NCI-H1436 (cell line): ENCODE data around the gene SUMF1.

Experiments used
- DNase-seq: peaks from one replicate; lab custom pipeline; 2025; lab: John Stamatoyannopoulos, UW

The SUMF1 gene

DNA sequence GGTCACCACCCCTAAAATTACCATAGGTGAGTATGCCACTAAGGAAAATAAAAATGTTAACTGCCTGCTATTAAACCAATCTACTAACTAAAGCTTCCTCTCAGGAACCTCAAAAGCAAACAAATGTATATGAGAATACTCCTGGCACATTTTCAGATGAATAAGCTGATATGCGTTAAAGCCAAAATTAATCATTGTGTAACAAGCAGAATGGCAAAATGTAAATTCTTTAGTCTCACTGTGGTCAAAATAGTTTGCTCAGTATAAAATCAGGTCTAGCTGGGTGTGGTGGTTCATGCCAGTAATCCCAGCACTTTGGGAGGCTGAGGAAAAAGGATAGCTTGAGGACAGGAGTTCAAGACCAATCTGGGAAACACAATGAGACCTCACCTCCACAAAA is 53.6 kb downstream of the SUMF1 start:
- DNase-seq: no peak

DNA sequence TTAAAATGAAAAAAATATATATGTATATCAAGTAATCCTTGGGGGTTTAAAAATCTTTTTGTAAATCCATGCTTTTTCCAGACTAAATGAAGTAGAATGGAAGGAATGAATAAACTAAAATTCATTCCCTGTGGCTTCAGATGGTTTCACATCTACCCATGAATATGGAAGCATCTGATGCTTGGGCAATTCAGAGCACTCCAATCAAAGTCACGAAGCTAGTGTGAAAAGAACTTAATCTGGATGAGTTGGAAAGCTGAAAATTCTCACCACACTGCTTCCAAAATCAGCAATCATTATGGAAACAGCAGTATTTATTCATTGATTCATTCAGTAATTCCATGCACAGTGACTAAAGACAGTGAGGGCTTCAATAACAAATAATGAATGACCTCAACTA is 55.2 kb downstream of the SUMF1 start:
- no peak for DNase-seq

DNA sequence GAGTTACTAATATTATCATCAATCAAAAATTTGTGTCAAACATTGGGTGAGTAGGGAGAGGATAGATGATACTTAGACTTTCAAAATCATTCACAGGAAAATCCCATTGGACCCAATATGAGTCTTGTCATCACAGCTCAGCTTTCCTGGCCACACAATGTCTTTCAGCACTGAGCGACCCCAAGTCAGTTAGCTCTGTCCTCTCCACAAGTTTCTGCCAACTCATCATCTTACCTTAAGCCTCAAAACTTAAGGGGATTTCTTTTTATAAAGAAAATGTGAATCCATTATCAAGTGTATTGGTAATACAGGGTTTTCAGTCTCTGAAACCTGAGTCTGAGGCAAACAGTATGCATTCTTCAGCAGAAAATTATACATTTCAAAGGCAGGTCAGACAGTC is 55.8 kb downstream of the SUMF1 start:
- no peak for DNase-seq

DNA sequence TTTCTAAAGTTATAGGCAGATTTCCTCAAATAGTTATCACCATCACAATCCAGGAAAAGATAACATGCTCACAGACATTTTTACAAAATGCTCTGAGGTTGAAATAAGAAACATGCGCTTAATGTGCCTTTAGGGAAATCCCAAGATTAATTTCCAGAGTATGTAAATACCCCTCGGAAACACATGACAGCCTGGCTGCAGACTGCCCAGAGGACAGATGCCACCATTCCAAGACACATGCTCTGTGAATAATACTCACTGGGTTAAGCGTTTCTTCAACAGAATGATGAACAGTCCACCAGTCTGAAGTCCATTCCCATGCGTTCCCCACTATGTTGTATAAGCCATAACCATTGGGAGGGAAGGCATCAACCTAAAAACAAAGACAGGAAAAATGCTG is 56.5 kb downstream of the SUMF1 start:
- DNase-seq: no peak

DNA sequence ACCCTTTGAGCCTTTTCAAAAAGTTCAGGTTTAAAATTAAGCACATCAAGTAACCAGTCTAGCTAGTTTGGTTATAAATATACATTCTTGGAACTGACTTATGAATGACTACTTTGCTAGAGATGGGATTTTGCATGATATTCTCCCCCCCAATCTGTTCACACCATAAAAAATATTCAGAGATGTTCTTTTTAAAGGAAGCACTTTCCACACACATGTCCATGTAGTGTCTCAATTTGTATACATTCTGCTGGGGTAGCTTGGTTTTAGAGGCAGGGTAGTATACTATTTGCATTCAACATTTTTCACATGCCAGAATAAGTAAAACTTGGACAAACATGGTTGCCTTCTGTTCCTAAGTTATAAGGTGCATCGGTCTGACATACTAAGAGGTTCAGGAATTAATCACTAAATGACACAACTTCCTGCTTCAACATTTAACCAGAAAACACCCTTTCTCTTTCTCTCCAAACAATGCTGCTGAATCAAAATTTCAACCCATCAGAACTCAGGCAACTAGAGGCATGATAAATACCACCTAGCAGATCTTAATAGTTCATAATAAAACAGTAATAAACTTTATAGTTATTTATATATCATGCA is 57.0 kb downstream of the SUMF1 start:
- no peak for DNase-seq

DNA sequence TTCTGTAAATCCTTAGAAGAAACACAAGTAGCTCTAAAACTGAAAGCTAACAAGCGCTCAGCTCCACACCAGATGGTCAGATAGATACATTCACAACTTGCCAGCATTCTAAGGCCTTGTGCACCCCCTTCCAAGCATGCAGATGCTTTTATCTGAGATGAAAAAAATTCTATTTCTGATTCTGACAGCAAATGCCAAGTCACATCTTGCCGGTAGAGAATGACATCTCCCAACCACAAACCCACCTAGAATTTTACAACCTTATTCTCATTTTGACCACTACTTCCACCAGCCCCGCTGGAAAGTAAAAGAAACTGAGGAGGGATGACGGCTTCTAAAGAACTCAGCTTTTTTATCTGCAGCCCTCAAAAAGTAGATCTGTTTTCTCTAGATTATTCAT is 57.7 kb downstream of the SUMF1 start:
- DNase-seq: no peak

DNA sequence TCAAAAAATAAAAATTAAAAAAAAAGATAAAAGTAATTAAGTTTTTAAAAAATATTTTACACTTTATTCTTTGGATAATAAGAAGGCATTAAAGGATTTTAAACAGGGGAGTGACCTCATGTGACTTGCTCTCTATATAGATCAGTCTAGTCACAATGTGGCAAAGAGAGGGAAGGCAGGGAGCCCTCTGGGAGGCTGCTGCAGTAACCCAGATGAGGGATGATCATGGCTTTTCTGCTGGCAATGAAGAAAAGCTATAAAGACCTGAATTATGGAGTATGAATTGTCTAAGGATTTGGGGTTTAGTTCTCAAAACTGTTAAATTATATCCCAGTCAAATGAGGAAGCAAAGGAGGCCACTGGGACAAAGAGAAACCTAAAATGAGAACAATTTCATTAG is 58.1 kb downstream of the SUMF1 start:
- DNase-seq: no peak

DNA sequence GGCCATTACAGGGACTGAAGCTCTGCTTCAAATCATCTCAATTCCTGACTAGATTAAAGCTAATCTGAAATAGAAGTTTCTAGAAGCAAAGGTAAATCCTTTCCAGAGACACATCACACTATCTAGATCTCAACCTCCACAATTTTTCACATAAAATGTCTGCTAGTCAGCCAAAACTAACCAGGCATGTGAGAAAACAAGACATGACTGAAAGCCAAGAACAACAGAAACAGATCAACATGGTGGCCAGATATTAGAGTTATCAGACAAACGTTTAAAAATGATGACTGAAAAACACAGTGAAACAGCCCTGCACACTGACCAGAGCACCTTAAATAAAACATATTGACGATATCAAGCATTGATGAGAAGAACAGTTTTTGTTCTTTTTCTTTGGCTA is 59.1 kb downstream of the SUMF1 start:
- DNase-seq: no peak

DNA sequence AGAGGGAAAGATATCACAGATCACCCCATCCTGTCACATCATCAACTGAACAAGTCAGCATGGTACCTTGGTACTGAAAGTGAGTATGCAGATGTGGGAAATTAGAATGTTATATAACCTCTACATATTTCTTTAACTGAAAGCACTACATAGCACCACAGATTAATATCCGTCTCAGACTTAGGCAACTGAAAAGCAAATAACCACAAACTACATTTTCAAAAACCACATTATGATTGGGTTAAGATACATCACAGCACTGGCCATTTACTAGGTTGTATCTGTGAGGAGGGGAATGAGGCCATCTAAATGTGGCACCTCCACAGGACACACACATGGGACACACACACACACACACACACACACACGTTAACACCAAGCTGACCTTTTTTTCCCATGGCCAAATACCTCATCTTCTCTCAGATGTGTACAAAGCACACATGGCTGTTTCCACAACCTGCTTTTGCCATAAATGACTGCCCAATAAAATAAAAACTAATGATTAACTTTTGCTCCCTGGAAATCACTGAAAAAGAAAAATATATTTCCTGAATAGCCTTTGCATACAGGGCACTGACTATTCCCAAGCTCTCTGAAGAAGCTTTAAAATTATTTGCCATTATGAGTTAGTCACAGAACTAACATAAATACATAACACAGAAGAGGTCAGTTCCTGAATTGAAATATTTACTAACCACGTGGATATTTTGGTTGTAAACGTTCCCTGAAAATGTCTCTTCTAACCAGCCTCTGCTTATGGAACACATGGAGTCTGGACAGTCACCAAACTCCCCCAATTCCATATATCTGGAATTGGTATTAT is 60.1 kb downstream of the SUMF1 start:
- DNase-seq: no peak

DNA sequence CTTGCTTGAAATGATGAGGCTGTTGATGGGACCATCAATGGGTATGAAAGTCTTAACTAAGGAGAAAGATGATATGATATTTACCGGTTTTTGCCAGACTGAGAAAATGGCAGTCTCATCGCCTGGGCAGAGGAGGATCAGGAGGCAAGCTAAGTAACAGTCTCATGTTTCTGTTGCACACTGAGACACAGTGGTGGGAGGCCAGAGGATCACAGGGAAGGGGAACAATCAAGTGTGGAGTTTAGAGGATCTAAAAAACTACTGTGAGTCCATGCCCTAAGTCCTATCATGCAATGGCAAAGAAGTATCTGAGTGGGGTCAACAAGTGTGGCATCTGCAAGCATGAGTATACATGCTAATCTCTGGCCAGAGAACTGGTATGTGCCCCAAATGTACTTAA is 62.2 kb downstream of the SUMF1 start:
- no peak for DNase-seq

DNA sequence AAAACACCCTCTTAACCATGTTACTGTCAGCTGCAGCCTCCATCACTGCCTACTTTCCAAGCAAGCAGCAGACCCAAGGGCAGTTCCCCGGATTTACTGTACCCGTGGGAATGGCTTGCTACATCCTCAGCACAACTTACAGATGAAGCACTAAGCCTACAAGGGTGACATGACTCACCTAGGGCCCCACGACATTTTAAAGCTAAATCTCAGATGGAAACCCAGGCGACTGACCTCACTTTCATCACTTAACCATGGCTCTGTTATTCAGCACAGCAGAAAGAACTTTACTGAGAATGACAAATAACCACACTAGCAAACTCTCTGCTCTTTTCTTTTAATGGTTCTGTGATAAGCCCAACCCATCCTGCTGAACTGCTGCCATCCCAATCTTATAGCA is 65.6 kb downstream of the SUMF1 start:
- no peak for DNase-seq

DNA sequence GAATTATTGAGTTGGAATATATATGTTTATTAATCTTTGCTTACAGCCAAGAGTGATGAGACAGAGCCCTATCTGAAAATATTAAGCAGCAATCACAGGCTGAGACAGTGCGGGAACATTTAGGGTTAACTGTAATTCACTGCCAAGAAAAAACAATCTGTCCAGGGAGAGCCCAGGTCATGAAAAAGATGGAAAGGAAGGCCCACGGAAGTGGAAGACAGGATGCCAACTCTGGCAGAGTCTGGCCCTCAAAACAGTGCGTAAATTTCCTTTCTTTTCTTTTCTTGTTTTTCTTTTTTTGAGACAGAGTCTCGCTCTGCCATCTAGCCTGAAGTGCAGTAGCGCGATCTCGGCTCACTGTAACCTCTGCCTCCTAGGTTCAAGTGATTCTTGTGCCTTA is 67.6 kb downstream of the SUMF1 start:
- DNase-seq: no peak

DNA sequence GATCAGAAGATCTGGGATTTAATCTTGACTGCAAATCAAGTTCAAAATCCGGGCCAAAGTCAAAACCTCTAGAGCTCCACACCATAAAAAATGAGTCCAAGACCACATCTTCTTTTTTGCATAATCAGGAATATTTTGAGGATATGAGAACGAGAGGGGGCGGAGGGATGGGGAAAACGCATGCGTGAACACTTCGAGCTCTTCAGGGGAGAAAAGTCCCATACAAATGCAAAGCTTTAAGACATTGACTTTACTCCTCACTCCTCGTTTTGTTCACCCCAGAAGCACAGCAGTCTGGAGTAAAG is 68.2 kb downstream of the SUMF1 start:
- no peak for DNase-seq

DNA sequence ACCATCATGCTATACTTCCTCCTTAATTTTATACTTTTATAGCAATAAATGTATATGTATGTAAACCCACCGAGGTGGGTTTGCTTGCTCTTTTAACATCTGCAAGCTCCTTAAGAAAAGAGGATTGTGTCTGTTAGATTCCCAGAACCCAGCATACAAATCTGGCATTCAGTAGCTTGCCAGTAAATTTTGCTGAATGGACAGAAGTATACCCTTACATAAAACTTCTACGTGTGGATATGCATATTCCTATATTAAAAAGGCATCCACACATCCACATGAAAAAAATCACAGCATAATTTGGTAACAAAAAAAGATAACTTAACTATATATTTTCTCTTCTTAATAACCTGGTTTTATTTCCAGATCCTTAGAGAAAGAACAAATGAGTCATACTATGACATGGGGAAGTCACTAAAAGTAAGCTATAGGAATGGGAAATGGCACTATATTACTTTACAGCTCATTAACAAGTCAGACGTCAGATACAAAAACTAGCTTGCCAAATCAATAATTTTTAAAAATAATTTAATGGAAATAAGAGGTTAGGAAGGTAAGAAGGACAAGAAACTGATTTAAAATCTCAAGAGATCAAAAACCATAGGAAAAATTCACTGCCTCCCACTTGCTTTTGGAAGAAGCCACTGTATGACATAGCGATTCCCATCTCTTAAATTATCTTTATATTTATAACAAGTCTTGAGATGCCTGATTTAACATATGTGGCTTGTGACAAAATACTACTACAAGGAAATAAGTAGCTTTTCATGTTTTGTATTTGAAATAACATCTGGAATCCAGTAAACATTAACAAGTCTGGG is 68.7 kb downstream of the SUMF1 start:
- no peak for DNase-seq

DNA sequence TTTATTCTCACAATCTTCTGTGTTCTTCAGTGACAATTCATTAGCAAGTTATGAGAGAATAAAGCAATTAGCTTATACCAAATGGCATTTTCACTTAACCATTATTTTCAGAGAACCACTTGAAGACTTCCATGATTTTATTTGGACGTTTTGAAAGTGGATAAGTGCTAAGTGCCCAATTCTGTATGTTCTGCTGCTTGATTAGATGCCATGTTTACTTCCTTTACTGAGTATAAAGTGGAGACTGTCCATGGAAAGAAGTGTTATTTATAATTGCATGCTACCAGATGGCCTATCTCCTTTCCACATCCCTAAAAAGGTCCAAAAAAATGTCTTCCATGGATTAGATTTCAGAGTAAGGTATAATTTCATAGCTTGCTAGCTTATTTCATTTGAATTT is 69.6 kb downstream of the SUMF1 start:
- no peak for DNase-seq

DNA sequence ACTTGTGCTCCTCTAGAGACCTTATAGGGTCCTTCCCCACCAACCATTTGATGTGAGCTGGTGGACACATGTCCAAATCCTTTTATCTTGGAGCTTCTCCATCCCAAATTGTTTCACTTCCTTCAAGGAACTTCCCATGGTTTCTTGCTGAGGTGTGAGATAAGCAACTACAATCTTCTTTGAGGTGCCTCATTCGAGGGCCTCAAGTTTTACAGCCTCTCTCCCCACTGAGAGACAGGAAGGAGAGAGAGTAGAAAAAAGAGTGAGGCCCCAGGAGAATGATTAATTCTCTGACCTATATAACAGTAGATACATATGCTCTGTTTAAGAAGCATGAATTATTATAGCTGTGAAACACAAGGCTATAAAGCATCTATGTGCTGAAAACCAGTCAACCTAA is 70.5 kb downstream of the SUMF1 start:
- no peak for DNase-seq

DNA sequence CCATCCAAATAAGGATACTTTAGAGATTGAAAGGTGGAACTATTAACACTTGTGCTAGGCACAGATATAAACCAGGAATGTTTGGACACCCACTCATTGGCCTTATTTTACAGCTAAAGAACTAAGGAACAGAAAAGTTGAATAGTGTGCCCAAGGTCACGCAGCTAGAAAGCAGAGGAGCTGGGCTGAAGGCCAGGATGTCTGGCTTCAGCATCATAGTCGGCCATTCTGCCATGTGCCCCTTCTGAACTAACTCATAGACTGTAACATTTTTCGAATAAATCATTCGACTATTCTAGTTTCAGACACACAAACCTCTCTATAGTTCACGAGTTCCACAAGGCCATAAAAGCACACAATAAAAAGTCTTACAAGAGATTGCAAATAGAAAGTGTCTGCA is 71.1 kb downstream of the SUMF1 start:
- no peak for DNase-seq

DNA sequence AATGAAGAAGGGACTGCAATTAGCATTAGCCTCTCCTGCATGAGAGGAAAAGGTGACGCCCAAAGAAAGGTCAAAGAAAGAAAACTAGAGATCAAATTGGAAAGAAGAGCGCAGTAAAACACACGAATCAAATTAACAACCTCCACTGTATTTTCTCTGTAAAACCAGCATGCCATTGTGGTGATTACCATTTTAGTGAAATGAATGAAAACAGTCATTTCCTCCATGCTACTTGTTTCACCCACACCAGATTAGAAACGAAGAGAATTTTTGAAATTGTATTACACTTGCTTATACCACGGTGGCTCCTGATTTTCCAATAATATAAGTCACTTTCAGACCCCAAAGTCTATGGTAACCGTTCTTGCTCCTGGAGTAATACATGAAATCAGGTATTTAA is 71.6 kb downstream of the SUMF1 start:
- no peak for DNase-seq

DNA sequence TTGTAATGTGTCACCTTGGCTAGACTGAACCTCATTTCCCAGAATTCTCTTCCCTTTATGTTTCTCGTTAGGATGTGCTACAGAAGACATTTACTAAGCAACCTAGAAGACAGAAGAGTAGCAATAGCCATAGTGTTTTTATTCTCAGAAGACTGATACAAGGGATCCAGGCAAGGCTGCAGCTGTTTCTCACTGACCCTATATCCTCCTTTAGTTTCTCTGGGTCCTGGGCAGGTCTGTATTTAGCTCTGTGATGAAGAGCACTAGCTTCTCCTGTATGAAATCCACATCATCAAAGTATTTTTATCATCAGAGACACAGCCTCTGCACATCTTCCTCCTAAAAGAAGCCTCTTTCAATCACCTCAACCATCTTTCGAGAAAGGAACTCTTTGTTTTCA is 72.5 kb downstream of the SUMF1 start:
- DNase-seq: no peak

DNA sequence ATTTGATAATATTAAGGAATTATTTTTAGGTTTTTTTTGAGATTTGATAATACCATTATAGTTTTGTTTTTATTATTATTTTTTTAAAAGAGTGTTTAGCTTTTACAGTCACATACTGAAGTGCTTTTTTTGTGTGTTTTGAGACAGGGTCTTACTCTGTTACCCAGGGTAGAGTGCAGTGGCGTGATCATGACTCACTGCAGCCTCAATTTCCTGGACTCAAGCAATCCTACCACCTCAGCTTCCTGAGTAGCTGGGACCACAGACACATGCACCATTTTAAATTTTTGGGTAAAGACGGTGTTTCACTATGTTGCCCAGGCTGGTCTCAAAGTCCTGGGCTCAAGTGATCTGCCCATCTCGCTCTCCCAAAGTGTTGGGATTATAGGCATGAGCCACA is 73.0 kb downstream of the SUMF1 start:
- DNase-seq: no peak

DNA sequence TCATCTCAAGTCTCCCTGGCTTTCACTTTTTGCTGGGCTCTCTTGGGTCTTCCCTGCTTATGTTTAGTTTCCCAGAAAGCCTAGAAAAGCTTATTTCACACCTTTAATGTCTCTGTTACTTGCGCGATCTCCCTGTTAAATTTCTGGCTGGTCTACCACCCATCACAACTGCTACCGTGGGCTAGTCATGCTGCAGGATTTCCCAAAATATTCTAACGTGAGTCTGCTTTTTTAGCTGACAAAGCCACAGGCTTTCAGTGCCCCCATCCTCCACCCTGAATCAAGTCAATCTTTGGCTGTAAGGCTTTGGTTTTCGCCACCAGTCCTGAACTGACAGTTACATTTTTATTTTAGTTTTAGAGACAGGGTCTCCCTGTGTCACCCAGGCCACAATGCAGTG is 74.1 kb downstream of the SUMF1 start:
- no peak for DNase-seq

DNA sequence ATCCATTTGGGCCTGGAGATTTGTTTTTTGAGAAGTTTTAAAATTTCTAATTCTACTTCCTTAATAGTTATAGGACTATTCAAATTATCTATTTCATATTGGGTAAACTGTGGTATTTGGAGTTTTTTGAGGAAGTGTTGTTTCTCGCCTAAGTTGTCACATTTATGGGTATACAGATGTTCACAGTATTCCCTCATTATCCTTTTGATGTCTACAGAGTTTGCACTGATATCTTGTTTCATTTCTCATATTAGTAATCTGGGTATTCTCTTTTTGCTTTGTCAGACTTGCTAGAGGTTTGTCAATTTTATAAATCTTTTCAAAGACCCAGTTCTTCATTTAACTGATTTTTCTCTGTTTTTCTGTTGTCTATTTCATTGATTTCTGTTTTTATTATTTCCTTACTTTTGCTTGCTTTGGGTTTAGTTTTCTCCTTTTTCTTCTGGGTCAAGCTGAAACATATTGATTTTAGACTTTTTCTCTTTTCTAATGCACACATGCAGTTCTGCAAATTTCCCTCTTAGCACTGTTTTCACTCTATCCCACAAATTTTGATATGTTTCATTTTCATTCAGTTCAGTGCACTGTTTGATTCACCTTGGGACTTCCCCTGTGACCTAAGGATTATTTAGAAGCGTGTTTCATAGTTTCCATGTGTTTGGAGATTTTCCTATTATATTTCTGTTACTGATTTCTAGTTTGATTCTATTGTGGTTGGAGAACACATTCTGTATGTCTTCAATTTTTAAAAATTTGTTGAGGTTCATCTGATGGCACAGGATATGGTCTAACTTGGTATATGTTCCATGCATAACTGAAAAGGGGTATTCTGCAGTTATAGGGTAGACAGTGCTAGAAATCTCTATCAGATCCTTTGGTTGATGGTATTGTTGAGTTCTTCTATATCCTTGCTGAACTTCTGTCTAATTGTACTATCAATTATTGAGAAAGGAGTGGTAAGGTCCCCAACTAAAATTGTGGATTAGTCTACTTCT is 79.6 kb downstream of the SUMF1 start:
- DNase-seq: no peak
